Measurements from ENCODE around the gene SUMO3.

- TF ChIP-seq, protein P1, sequence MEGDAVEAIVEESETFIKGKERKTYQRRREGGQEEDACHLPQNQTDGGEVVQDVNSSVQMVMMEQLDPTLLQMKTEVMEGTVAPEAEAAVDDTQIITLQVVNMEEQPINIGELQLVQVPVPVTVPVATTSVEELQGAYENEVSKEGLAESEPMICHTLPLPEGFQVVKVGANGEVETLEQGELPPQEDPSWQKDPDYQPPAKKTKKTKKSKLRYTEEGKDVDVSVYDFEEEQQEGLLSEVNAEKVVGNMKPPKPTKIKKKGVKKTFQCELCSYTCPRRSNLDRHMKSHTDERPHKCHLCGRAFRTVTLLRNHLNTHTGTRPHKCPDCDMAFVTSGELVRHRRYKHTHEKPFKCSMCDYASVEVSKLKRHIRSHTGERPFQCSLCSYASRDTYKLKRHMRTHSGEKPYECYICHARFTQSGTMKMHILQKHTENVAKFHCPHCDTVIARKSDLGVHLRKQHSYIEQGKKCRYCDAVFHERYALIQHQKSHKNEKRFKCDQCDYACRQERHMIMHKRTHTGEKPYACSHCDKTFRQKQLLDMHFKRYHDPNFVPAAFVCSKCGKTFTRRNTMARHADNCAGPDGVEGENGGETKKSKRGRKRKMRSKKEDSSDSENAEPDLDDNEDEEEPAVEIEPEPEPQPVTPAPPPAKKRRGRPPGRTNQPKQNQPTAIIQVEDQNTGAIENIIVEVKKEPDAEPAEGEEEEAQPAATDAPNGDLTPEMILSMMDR (IDR thresholded peaks at IDR 0.05) = no peak
- TF ChIP-seq POLR2A (IDR thresholded peaks at IDR 0.05) (no peak), POLR2AphosphoS5 (IDR thresholded peaks at IDR 0.05) (no peak)
Measured at GRCh38 chr21:44805226-44805625, 12.6 kb downstream of the SUMO3 start.

Measured in suprapubic skin (tissue), 4 donors.